Hepatocyte (in vitro differentiated cells): ENCODE results near the gene ABHD8. TPM values are rescaled to one million over a fixed set of nuclear protein-coding genes. Genes with fewer than 3 reads are reported as not detected.
"Not testable (repeated sequence)": the region's sequence is repeated elsewhere in the genome, so short reads cannot be mapped to it uniquely, and the experiment has no call there.

Source experiments
- DNase-seq: peaks from one replicate; pipeline ENCODE4 v3.0.0-alpha.2; 2016; ENCODE audit warnings: low spot score
- H2AFZ ChIP-seq: fragments of 200-600 bp; sonication (generic); 2 replicates; pipeline ENCODE4 v1.6.0; 2016; ENCODE audit warnings: antibody characterized with exemption, mild to moderate bottlenecking
- H3K27ac ChIP-seq: fragments of 200-600 bp; sonication (generic); 2 replicates; pipeline ENCODE4 v1.5.1; 2016; ENCODE audit warnings: mild to moderate bottlenecking
- H3K27me3 ChIP-seq: fragments of 200-600 bp; sonication (generic); 2 replicates; pipeline ENCODE4 v1.6.1; 2016
- H3K36me3 ChIP-seq: fragments of 200-600 bp; sonication (generic); replicated peaks from 2 replicates; pipeline ENCODE4 v1.5.1; 2016; ENCODE audit warnings: low read depth; ENCODE audit not compliant: insufficient read depth
- H3K4me1 ChIP-seq: fragments of 200-600 bp; sonication (generic); 2 replicates; pipeline ENCODE4 v1.5.1; 2016; ENCODE audit warnings: mild to moderate bottlenecking, moderate library complexity; ENCODE audit not compliant: insufficient read depth
- H3K4me2 ChIP-seq: fragments of 200-600 bp; sonication (generic); 2 replicates; pipeline ENCODE4 v1.6.0; 2016
- H3K4me3 ChIP-seq: fragments of 200-600 bp; sonication (generic); 2 replicates; pipeline ENCODE4 v1.5.1; 2016; ENCODE audit warnings: mild to moderate bottlenecking
- H3K79me2 ChIP-seq: fragments of 200-600 bp; sonication (generic); 2 replicates; pipeline ENCODE4 v1.6.0; 2017; ENCODE audit warnings: mild to moderate bottlenecking
- H3K9me2 ChIP-seq: fragments of 200-600 bp; sonication (generic); replicated peaks from 2 replicates; pipeline ENCODE4 v1.6.0; 2017; ENCODE audit warnings: mild to moderate bottlenecking; ENCODE audit not compliant: insufficient read depth
- H3K9me3 ChIP-seq: fragments of 200-600 bp; sonication (generic); 2 replicates; pipeline ENCODE4 v1.5.1; 2016; ENCODE audit warnings: low read depth, mild to moderate bottlenecking
- H4K20me1 ChIP-seq: fragments of 200-600 bp; sonication (generic); 2 replicates; pipeline ENCODE4 v1.6.0; 2016; ENCODE audit warnings: mild to moderate bottlenecking; ENCODE audit not compliant: insufficient read depth, poor library complexity, severe bottlenecking
- CTCF ChIP-seq: fragments of 200-600 bp; sonication (generic); IDR thresholded peaks from 2 replicates; pipeline ENCODE4 v1.5.1; 2016; ENCODE audit warnings: antibody characterized with exemption, mild to moderate bottlenecking; ENCODE audit not compliant: poor library complexity
- EZH2 ChIP-seq: fragments of 200-600 bp; sonication (generic); IDR thresholded peaks from 2 replicates; pipeline ENCODE4 v1.6.1; 2016; ENCODE audit warnings: antibody characterized with exemption, mild to moderate bottlenecking, borderline replicate concordance
- EZH2phosphoT487 ChIP-seq: fragments of 200-600 bp; sonication (generic); IDR thresholded peaks from one replicate; pipeline ENCODE4 v1.6.1; 2018; ENCODE audit warnings: antibody characterized with exemption, mild to moderate bottlenecking, low read depth, moderate library complexity; ENCODE audit not compliant: unreplicated experiment, severe bottlenecking
- WGBS: methylation state at CpG from one replicate; pipeline ENCODE4 v1.1.6; 2016; ENCODE audit warnings: low lambda C conversion rate; ENCODE audit errors: missing lambda C conversion rate; 5-methylcytosine and 5-hydroxymethylcytosine counted together
- polyA plus RNA-seq: library from polyadenylated mRNA; unstranded; fragments of >200 nt; fragmentation: Nextera tagmentation; extraction: Ambion mirVana; gene quantifications from 2 replicates; pipeline ENCODE4 v1.2.1, GENCODE V29; 2016
- total RNA-seq: library from RNA; depleted of rRNA; stranded (reverse); fragments of >200 nt; gene quantifications from 2 replicates; pipeline ENCODE4 v1.2.3, GENCODE V29; 2014

Gene ABHD8
- total and polyA plus RNA-seq, 2 experiments from 2014 or later: 12.9 to 17.6 TPM

GRCh38 chr19:17275441-17276175, 27.6 kb downstream of the ABHD8 start:
- no peaks in the 10 kb centered on the region for H3K27me3 ChIP-seq
- H3K4me1 ChIP-seq: no peaks in the 10 kb centered on the region
- no peak overlapping the region for H3K4me2 ChIP-seq
- no peak for TF ChIP-seq EZH2
- no peak for TF ChIP-seq EZH2phosphoT487
- no peak for TF ChIP-seq CTCF
- no peaks in the 10 kb centered on the region for H3K9me3 ChIP-seq
- H3K9me2 ChIP-seq: no peaks in the 10 kb centered on the region
- H4K20me1 ChIP-seq: no peaks in the 10 kb centered on the region
- H3K79me2 ChIP-seq: no peaks in the 10 kb centered on the region
- DNase-seq: no peak
- WGBS: 96% methylated on average over 19 of the region's 19 CpGs
- no peak overlapping the region for H2AFZ ChIP-seq
- H3K4me3 ChIP-seq: no peak overlapping the region
- no peak overlapping the region for H3K27ac ChIP-seq
- H3K36me3 ChIP-seq: no peaks in the 10 kb centered on the region

GRCh38 chr19:17274892-17275291, 28.3 kb downstream of the ABHD8 start:
- H3K27ac ChIP-seq, H4K20me1 ChIP-seq, H3K4me3 ChIP-seq, H3K36me3 ChIP-seq, DNase-seq, H2AFZ ChIP-seq, H3K27me3 ChIP-seq, H3K79me2 ChIP-seq, H3K9me2 ChIP-seq, H3K9me3 ChIP-seq, H3K4me2 ChIP-seq, H3K4me1 ChIP-seq: not testable (repeated sequence)
- WGBS: 96% methylated on average over 3 of the region's 3 CpGs

GRCh38 chr19:17268754-17269153, 34.5 kb downstream of the ABHD8 start:
- Histone ChIP-seq H3K4me1 (peaks cover 4% of the 10 kb centered on the region), H3K4me2 (peak overlapping the region; percentile 92), H3K36me3 (no peaks in the 10 kb centered on the region), H3K27me3 (no peaks in the 10 kb centered on the region), H4K20me1 (no peaks in the 10 kb centered on the region), H2AFZ (no peak overlapping the region), H3K79me2 (peaks cover 12% of the 10 kb centered on the region), H3K27ac (no peak overlapping the region), H3K4me3 (no peak overlapping the region), H3K9me3 (no peaks in the 10 kb centered on the region), H3K9me2 (no peaks in the 10 kb centered on the region)
- DNase-seq: no peak
- TF ChIP-seq EZH2phosphoT487 (no peak), EZH2 (no peak), CTCF (no peak)
- 97% methylated on average over 13 of the region's 13 CpGs for WGBS

GRCh38 chr19:17266975-17267788, 36.0 kb downstream of the ABHD8 start, which contains the start of gene BABAM1:
TSS of gene BABAM1 (plus strand) at chr19:17267443. CDS start at chr19:17268807, 1,364 bp downstream.
- H3K36me3 ChIP-seq: no peaks in the 10 kb centered on the region
- no peaks in the 10 kb centered on the region for H3K27me3 ChIP-seq
- peaks cover 4% of the 10 kb centered on the region for H3K4me1 ChIP-seq
- H3K9me3 ChIP-seq: no peaks in the 10 kb centered on the region
- no peaks in the 10 kb centered on the region for H3K9me2 ChIP-seq
- peaks cover 12% of the 10 kb centered on the region for H3K79me2 ChIP-seq
- H2AFZ ChIP-seq: peak within 1 kb of the TSS; percentile 38
- no peak for TF ChIP-seq EZH2phosphoT487
- TF ChIP-seq CTCF: no peak
- no peak for TF ChIP-seq EZH2
- no peaks in the 10 kb centered on the region for H4K20me1 ChIP-seq
- WGBS: 1% methylated on average over 27 of the region's 27 CpGs
- DNase-seq: peak; percentile 97
- H3K4me3 ChIP-seq: peak within 1 kb of the TSS; percentile 34
- H3K27ac ChIP-seq: peak within 1 kb of the TSS; percentile 18
- H3K4me2 ChIP-seq: peak within 1 kb of the TSS; percentile 92
